ENCODE data around the gene CDH6. TPM values are rescaled to one million over a fixed set of nuclear protein-coding genes. Genes with fewer than 3 reads are reported as not detected.

CDH6 gene
- total and polyA plus RNA-seq, 2 of the 4 experiments (the other 2 are of a cell fraction): 72.2 to 232 TPM

DNA sequence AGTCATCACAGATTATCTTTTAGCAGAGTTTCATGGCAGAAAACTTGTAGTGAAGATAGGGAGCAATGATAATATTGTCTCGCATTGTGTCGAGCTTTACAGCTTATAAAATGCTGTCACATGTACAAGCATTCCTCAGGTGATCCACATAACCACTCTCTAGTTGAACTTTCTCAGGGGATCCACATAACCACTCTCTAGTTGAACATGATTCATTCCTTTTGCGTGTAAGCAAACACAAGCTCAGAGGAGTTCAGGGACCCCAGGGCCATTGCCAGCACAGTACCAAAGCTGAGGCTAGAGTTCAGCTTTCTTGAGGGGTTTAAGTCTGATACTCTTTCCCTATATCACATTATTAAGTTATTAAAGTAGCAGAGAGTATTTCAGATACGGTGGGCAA, 86.7 kb downstream of the CDH6 start:
- Histone ChIP-seq H2BK15ac (ENCODE audit: low read depth, low read length) (no peak overlapping the region), H3K36me3 (ENCODE audit: control insufficient read depth, insufficient read depth, low read length) (0 out of 2 replicates have a peak, but pooled peaks cover under 1% of the 10 kb centered on the region), H4K5ac (ENCODE audit: low read depth, low read length) (no peak overlapping the region), H2AK9ac (replicated peaks; ENCODE audit: low read depth, low read length, poor library complexity) (no peak overlapping the region), H2AFZ (replicated peaks; ENCODE audit: low read length, poor library complexity) (no peak overlapping the region), H3K79me1 (ENCODE audit: low read depth in 1 of 2, low read length in 2 of 2) (peaks cover 21 to 36% of the 10 kb centered on the region in 2 experiments; a peak in 3 of 4 replicates), H3K9ac (ENCODE audit: low read depth, low read length) (no peak overlapping the region), H3K4me3 (ENCODE audit: insufficient read depth, low read depth, low read length) (no peak overlapping the region), H2BK120ac (ENCODE audit: low read depth, low read length) (no peak overlapping the region), H2AK5ac (ENCODE audit: low read depth, low read length) (no peak overlapping the region), H4K8ac (ENCODE audit: low read depth in 2 of 2, low read length in 2 of 2) (no peak overlapping the region), H3K4me2 (ENCODE audit: low read depth, low read length) (no peak overlapping the region), H3K23ac (ENCODE audit: low read depth, low read length) (no peak overlapping the region), H4K20me1 (ENCODE audit: insufficient read depth, low read length) (no peaks in the 10 kb centered on the region), H3K56ac (ENCODE audit: extremely low read depth, insufficient read depth, low read length) (no peak overlapping the region), H4K91ac (ENCODE audit: insufficient read depth, low read depth, low read length) (no peak overlapping the region), H3K27ac (ENCODE audit: insufficient read depth, low read length) (no peak overlapping the region), H3K4ac (ENCODE audit: low read depth, low read length) (no peak overlapping the region), H3K4me1 (ENCODE audit: control insufficient read depth, insufficient read depth, low read length) (peaks cover 6% of the 10 kb centered on the region), H2BK20ac (ENCODE audit: low read depth, low read length) (no peak overlapping the region), H3K9me1 (ENCODE audit: insufficient read depth, low read length) (no peaks in the 10 kb centered on the region), H3K18ac (ENCODE audit: low read depth, low read length) (no peak overlapping the region), H3K14ac (replicated peaks; ENCODE audit: low read depth, low read length) (no peak overlapping the region), H3K9me3 (ENCODE audit: control insufficient read depth, insufficient read depth, low read length) (no peaks in the 10 kb centered on the region), H2BK5ac (ENCODE audit: low read depth, low read length, poor library complexity, severe bottlenecking) (no peak overlapping the region), H3K27me3 (ENCODE audit: control insufficient read depth, insufficient read depth, low read length) (no peaks in the 10 kb centered on the region)
- in situ Hi-C loops (cut with MboI; ENCODE audit: low sequenced_read_pairs): no loop called here
- intact Hi-C loops (cut with micrococcal nuclease): no loop called here
- ChIA-PET POLR2A (ENCODE audit: unreplicated experiment) (no interaction called here), CTCF (interaction anchor here (3.7 kb wide), 1 partner anchor 9 kb away, joined by 18 read pairs; no protein-coding TSS in a partner anchor)
- TF ChIP-seq FOS (IDR thresholded peaks at IDR 0.05; ENCODE audit: low read depth, low read length): no peak
- TF ChIP-seq BHLHE40 (IDR thresholded peaks at IDR 0.05; ENCODE audit: low read depth, low read length): no peak
- TF ChIP-seq CHD1 (IDR thresholded peaks at IDR 0.05; ENCODE audit: low read depth, low read length): no peak
- no peak for TF ChIP-seq RAD21 (IDR thresholded peaks at IDR 0.05; ENCODE audit: low read length)
- no peak for TF ChIP-seq MAZ (IDR thresholded peaks at IDR 0.05; ENCODE audit: borderline replicate concordance, low read depth, low read length)
- TF ChIP-seq POLR2A (IDR thresholded peaks at IDR 0.05; ENCODE audit: low read depth, low read length): no peak
- no peak for TF ChIP-seq RCOR1 (IDR thresholded peaks at IDR 0.05; ENCODE audit: insufficient replicate concordance, low read length)
- TF ChIP-seq, protein P1, sequence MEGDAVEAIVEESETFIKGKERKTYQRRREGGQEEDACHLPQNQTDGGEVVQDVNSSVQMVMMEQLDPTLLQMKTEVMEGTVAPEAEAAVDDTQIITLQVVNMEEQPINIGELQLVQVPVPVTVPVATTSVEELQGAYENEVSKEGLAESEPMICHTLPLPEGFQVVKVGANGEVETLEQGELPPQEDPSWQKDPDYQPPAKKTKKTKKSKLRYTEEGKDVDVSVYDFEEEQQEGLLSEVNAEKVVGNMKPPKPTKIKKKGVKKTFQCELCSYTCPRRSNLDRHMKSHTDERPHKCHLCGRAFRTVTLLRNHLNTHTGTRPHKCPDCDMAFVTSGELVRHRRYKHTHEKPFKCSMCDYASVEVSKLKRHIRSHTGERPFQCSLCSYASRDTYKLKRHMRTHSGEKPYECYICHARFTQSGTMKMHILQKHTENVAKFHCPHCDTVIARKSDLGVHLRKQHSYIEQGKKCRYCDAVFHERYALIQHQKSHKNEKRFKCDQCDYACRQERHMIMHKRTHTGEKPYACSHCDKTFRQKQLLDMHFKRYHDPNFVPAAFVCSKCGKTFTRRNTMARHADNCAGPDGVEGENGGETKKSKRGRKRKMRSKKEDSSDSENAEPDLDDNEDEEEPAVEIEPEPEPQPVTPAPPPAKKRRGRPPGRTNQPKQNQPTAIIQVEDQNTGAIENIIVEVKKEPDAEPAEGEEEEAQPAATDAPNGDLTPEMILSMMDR (conservative IDR thresholded peaks at IDR 0.05; ENCODE audit: low read depth, low read length): no peak
- TF ChIP-seq, protein P2, sequence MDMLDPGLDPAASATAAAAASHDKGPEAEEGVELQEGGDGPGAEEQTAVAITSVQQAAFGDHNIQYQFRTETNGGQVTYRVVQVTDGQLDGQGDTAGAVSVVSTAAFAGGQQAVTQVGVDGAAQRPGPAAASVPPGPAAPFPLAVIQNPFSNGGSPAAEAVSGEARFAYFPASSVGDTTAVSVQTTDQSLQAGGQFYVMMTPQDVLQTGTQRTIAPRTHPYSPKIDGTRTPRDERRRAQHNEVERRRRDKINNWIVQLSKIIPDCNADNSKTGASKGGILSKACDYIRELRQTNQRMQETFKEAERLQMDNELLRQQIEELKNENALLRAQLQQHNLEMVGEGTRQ (IDR thresholded peaks at IDR 0.05; ENCODE audit: low read depth, low read length): no peak
- no peak for TF ChIP-seq MXI1 (IDR thresholded peaks at IDR 0.05; ENCODE audit: borderline replicate concordance, low read depth, low read length)
- TF ChIP-seq ELK1 (IDR thresholded peaks at IDR 0.05; ENCODE audit: borderline replicate concordance, low read depth, low read length): no peak
- TF ChIP-seq SMC3 (IDR thresholded peaks at IDR 0.05; ENCODE audit: low read depth, low read length): no peak
- no peak for TF ChIP-seq CEBPB (IDR thresholded peaks at IDR 0.05; ENCODE audit: low read depth, low read length)
- TF ChIP-seq RFX5 (IDR thresholded peaks at IDR 0.05; ENCODE audit: low read depth, low read length): no peak
- no peak for TF ChIP-seq MAFK (IDR thresholded peaks at IDR 0.05; ENCODE audit: low read depth, low read length)
- TF ChIP-seq NFE2L2 (IDR thresholded peaks at IDR 0.05; ENCODE audit: low read depth, low read length): no peak
- peak; percentile 37 for DNase-seq
- peak; percentile 49 for ATAC-seq (ENCODE audit: low read depth)
- dilution Hi-C loops (cut with HindIII; ENCODE audit: low sequenced_read_pairs, unreplicated experiment): no loop called here
- BruUV-seq (replicated peaks): no TSS peak
- WGBS, 2 experiments (ENCODE audit: extremely low coverage in 2 of 2, insufficient read length in 1 of 2): no CpG with 5 or more reads among the region's 4 CpGs

Measured in IMR-90 (cell line).